Measurements from ENCODE around the gene OR4K2. TPM values are rescaled to one million over a fixed set of nuclear protein-coding genes. Genes with fewer than 3 reads are reported as not detected.
A peak's percentile ranks its signal among the peaks of the same experiment; 100 is the strongest.
"Not testable (repeated sequence)": the region's sequence is repeated elsewhere in the genome, so short reads cannot be mapped to it uniquely, and the experiment has no call there.

OR4K2 gene
- total RNA-seq (2014; rRNA removed; shearing (Covaris generic)): not detected in 2 replicates
- not detected in 2 replicates for polyA plus RNA-seq (2015; cell fraction: cytosol; rRNA removed)
- polyA plus RNA-seq (2015; cell fraction: nucleus; rRNA removed): not detected in 2 replicates

GRCh38 chr14:19874842-19875241 is at the start of gene OR4K2:
OR4K2 (plus strand) TSS chr14:19875142; CDS start chr14:19876268, 1,126 bp downstream.
- DNase-seq (ENCODE audit: low read depth): no peak

GRCh38 chr14:19827626-19828244 is 47.2 kb upstream of the OR4K2 start:
- peak; percentile 3 for DNase-seq (ENCODE audit: low read depth)

- no peak for DNase-seq (ENCODE audit: low read depth)
These were observed 46.6 kb upstream of the OR4K2 start for GRCh38 chr14:19828314-19828713.

GRCh38 chr14:19834203-19834848 is 40.6 kb upstream of the OR4K2 start:
- DNase-seq (ENCODE audit: low read depth): not testable (repeated sequence)

GRCh38 chr14:19838433-19838832 is 36.5 kb upstream of the OR4K2 start:
- no peak for DNase-seq (ENCODE audit: low read depth)

GRCh38 chr14:19851365-19851764 is 23.6 kb upstream of the OR4K2 start:
- DNase-seq (ENCODE audit: low read depth): peak; percentile 67

- DNase-seq (ENCODE audit: low read depth): not testable (repeated sequence)
These were observed 8.8 kb upstream of the OR4K2 start for GRCh38 chr14:19866061-19866669.

- peak; percentile 7 for DNase-seq (ENCODE audit: low read depth)
These were observed 1.8 kb upstream of the OR4K2 start for GRCh38 chr14:19873178-19873577.

GRCh38 chr14:19878029-19878642 is 3.2 kb downstream of the OR4K2 start:
- no peak for DNase-seq (ENCODE audit: low read depth)

GRCh38 chr14:19895282-19895681 is 20.3 kb downstream of the OR4K2 start:
- DNase-seq (ENCODE audit: low read depth): no peak

- no peak for DNase-seq (ENCODE audit: low read depth)
These were observed 26.1 kb downstream of the OR4K2 start for GRCh38 chr14:19900999-19901398.

- no peak for DNase-seq (ENCODE audit: low read depth)
These were observed 27.5 kb downstream of the OR4K2 start for GRCh38 chr14:19902409-19902808.

GRCh38 chr14:19906665-19907064 is 31.7 kb downstream of the OR4K2 start:
- no peak for DNase-seq (ENCODE audit: low read depth)

- no peak for DNase-seq (ENCODE audit: low read depth)
These were observed 36.2 kb downstream of the OR4K2 start for GRCh38 chr14:19911114-19911513.

GRCh38 chr14:19917243-19917642 is 42.3 kb downstream of the OR4K2 start:
- DNase-seq (ENCODE audit: low read depth): no peak

- no peak for DNase-seq (ENCODE audit: low read depth)
These were observed 43.1 kb downstream of the OR4K2 start for GRCh38 chr14:19917955-19918518.

GRCh38 chr14:19918553-19919264 is 43.8 kb downstream of the OR4K2 start:
- DNase-seq (ENCODE audit: low read depth): no peak

- peak; percentile 2 for DNase-seq (ENCODE audit: low read depth)
These were observed 45.2 kb downstream of the OR4K2 start, which contains the start of gene OR4K5 for GRCh38 chr14:19920021-19920657. OR4K5 (plus strand) TSS chr14:19920607; CDS start chr14:19920607, 0 bp downstream.

- no peak for DNase-seq (ENCODE audit: low read depth)
These were observed 55.7 kb downstream of the OR4K2 start, which contains the start of gene OR4K1 for GRCh38 chr14:19930617-19931016. OR4K1 (plus strand) TSS chr14:19930917; CDS start chr14:19935667, 4,750 bp downstream.

Measured in HT1080 (cell line).